HG02798 (cell line): ENCODE data around the gene NPIPB5.
"Not testable (repeated sequence)": the region's sequence is repeated elsewhere in the genome, so short reads cannot be mapped to it uniquely, and the experiment has no call there.

Experiments used
- ATAC-seq: cut with Tn5 transposase; IDR thresholded peaks from one replicate; pipeline ENCODE4 v1.9.1; 2021; ENCODE audit warnings: mild to moderate bottlenecking; ENCODE audit not compliant: unreplicated experiment, poor library complexity

NPIPB5 gene

DNA sequence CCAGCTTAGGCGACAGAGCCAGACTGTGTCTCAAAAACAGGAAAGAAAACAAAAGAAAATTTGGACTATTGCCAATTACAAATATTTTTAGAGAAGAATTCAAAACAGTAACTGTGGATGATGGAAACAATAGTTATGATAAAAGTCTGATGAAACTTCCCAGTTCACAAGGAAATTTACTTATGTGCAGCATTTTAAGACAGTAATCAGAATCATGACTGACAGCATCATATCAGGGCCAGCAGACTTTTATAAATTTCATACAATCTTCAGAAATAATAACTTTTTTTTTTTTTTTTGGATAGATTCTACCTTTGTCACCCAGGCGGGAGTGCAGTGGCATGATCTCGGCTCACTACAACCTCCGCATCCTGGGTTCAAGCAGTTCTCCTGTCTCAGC, at the start of gene NPIPB5:
Gene NPIPB5, plus strand, starts transcription at position 301 of the 400 bp plus-strand sequence. CDS start 2,911 bp downstream, outside the sequence.
- ATAC-seq = not testable (repeated sequence)

DNA sequence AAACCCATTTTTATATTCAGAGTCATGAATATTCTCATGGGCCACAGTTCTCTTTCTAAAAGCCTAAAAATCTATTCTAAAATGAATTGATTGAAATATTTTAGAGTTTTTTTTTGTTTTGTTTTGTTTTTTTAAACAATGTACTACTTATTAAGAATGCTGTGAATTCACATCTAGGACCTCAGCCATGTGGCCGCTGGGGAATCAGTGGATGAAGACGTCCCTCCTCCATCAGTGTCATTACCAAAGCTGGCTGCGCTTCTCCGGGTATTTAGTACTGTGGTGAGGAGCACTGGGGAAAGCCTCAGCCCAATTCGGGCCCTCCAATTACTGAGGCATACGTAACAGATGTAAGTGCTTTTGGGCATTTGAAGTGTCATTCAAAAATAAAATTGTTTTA, 41.8 kb upstream of the NPIPB5 start:
- not testable (repeated sequence) for ATAC-seq

DNA sequence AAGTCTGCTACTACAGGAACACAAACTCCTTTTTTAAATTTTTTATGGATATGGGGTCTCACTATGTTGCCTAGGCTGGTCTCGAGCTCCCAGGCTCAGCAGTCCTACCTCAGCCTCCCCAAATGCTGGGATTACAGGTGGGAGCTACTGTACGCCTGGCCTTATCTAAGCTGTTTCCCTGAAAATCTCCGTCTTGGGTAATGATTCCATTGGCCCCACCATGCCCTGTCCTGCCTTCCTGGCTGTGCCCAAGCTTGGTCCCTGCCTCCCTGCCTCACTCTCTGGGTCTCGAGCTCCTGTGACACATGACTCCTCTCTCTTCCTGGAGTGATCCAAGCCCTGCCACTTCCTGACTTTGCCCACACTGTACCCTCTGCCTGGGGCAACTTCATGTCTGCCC, 27.3 kb downstream of the NPIPB5 start:
- not testable (repeated sequence) for ATAC-seq

DNA sequence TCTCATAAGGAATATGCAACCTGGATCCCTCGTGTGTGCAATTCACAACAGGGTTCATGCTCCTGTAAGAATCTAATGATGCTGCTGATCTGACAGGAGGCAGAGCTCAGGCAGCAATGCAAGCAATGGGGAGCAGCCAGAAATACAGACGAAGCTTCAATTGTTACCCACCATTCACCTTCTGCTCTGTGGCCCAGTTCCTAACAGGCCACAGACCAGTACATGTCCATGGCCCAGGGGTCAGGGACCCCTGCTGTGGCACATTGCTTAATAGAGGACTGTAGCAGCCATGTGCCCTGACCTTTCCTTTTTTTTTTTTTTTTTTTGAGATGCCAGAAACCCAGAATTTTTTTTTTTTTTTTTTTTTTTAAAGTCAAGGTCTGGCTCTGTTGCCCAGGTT, 34.1 kb downstream of the NPIPB5 start:
- not testable (repeated sequence) for ATAC-seq

DNA sequence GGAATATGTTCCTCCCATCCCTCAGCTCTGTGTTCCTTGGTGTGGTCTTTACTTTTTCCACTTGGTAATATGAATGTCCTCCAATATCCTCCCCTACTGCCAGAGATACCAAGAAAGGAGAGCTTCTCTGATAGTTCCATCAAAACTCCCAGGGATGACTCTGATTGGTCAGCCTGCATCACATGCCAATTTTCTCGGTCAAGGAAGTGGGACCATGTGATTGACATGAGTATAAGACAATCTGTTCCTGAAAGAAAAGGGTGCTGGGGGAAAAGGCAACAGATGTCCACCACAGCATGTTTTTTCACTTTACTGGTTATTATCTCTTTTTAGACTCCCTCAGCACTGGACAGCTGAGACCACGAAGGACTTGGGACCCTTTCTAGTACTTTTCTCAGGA, 35.9 kb downstream of the NPIPB5 start:
- not testable (repeated sequence) for ATAC-seq

DNA sequence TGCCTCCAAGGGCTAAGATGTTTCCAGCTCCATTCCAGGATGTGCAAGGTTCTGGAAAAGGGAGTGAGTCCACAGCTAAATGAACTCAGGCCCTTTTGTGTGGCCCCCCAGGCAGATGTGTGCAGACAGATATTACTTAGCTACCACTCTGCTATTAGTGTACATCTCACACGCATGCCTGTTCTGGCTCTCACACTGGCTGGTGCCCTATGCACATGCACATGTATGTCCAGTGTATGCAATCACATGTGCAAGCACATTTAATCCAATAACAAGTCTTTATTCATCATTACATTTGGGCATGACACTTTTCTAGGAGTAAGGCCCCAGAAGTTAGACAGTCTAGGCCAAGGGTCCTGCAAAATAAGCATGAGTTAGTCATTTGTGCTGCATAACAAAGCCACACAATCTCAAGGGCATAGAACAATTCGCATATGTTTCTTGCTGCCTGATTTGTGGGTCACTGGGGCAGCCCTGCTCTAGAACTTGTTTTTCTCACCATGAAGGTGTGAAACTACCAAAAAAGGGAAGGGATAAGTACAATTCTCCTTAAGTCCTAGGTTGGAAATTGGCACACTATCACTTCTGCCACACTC, 36.6 kb downstream of the NPIPB5 start:
- ATAC-seq = not testable (repeated sequence)

DNA sequence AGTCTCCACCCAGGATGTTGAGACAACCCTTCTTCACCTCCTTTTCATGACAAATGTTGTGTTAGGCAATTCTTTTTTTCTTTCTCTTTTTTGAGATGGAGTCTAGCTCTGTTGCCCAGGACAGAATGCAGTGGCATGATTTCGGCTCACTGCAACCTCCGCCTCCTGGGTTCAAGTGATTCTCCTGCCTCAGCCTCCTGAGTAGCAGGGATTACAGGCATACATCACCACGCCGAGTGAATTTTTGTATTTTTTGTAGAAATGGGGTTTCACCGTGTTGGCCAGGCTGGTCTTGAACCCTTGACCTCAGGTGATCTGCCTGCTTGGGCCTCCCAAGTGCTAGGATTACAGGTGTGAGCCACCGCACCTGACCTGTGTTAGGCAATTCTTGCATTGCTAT, 39.2 kb downstream of the NPIPB5 start:
- ATAC-seq = not testable (repeated sequence)

DNA sequence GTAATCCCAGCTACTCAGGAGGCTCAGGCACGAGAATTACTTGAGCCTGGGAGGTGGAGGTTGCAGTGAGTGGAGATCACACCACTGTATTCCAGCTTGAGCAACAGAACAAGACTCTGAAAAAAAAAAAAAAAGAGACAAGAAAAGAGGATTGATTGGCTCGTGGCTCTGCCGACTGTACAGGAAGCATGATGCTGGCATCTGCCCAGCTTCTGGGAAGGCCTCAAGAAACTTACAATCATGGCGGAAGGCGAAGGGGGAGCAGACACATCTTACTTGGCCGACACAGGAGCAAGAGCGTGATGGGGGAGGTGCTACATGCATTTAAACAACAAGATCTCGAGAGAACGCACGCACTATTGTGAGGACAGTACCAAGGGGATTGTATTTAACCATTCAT, 40.5 kb downstream of the NPIPB5 start:
- ATAC-seq = not testable (repeated sequence)

DNA sequence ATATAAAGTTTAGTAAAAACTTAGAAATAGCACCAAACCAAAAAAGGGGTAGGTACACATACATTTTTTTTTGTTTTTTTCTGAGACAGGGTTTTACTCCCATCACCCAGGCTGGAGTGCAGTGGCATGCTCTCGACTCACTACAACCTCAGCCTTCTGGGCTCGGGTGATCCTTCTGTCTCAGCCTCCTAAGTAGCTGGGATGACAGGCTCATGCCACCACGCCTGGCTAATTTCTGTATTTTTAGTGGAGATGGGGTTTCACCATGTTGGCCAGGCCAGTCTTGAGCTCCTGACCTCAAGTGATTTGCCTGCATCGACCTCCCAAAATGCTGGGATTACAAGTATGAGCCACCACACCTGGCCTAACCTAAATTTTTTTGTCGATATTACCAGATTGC, 41.0 kb downstream of the NPIPB5 start:
- not testable (repeated sequence) for ATAC-seq

DNA sequence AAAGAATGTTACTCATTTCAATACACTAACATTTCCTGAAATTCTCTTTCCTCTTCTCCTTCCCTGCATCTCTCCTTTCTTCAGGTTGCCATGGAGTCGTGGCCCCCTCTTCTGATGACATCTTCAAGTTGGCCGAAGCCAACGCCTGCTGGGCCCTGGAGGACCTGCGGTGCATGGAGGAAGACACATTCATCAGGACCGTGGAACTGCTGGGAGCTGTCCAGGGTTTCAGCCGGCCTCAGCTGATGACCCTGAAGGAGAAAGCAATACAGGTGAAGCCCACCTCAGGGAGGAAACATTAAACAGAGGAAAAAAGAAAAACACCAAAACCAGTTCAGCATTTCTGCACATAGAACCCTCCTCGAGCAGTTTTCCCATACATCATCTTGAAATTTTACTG, 46.1 kb downstream of the NPIPB5 start:
- ATAC-seq = not testable (repeated sequence)
